ENCODE results near the gene UNKL. TPM values are rescaled to one million over a fixed set of nuclear protein-coding genes. Genes with fewer than 3 reads are reported as not detected.

The UNKL gene
- polyA plus RNA-seq, 1 experiment, result 15.4 TPM

- TF ChIP-seq CTCF (IDR thresholded peaks at IDR 0.05; ENCODE audit: insufficient read depth, low read depth, low read length), result no peak
- CTCF ChIA-PET, result interaction anchor here (1.1 to 1.4 kb wide), 2 partner anchors 14 to 278 kb away, joined by 4 to 6 read pairs; no protein-coding TSS in a partner anchor
- DNase-seq (ENCODE audit: low read depth), result no peak
- no peak overlapping the region for H3K4me3 ChIP-seq (ENCODE audit: low read depth, low read length)
- H3K27me3 ChIP-seq (ENCODE audit: control insufficient read depth, insufficient read depth, low read length), result no peaks in the 10 kb centered on the region
- POLR2A ChIA-PET, result no interaction called here
- H3K36me3 ChIP-seq (ENCODE audit: control insufficient read depth, insufficient read depth, low read length), result no peaks in the 10 kb centered on the region
Observed at GRCh38 chr16:1429631-1430030, 15.1 kb upstream of the UNKL start.

- Histone ChIP-seq H3K27me3 (ENCODE audit: control insufficient read depth, insufficient read depth, low read length) (no peaks in the 10 kb centered on the region), H3K4me3 (ENCODE audit: low read depth, low read length) (no peak overlapping the region), H3K36me3 (ENCODE audit: control insufficient read depth, insufficient read depth, low read length) (no peaks in the 10 kb centered on the region)
- no peak for TF ChIP-seq CTCF (IDR thresholded peaks at IDR 0.05; ENCODE audit: insufficient read depth, low read depth, low read length)
- ChIA-PET CTCF (interaction anchor here (1.1 to 1.9 kb wide), 3 partner anchors 9 to 278 kb away, joined by 4 to 6 read pairs (median 5); no protein-coding TSS in a partner anchor), POLR2A (no interaction called here)
- no peak for DNase-seq (ENCODE audit: low read depth)
Observed at GRCh38 chr16:1429012-1429411, 14.5 kb upstream of the UNKL start.

GRCh38 chr16:1428511-1428910 lies 14.0 kb upstream of the UNKL start:
- CTCF ChIA-PET, result interaction anchor here (1.1 to 1.9 kb wide), 3 partner anchors 10 to 279 kb away, joined by 4 to 6 read pairs (median 5); no protein-coding TSS in a partner anchor
- Histone ChIP-seq H3K27me3 (ENCODE audit: control insufficient read depth, insufficient read depth, low read length) (no peaks in the 10 kb centered on the region), H3K36me3 (ENCODE audit: control insufficient read depth, insufficient read depth, low read length) (no peaks in the 10 kb centered on the region), H3K4me3 (ENCODE audit: low read depth, low read length) (no peak overlapping the region)
- TF ChIP-seq CTCF (IDR thresholded peaks at IDR 0.05; ENCODE audit: insufficient read depth, low read depth, low read length), result peak; percentile 40
- POLR2A ChIA-PET, result no interaction called here
- DNase-seq (ENCODE audit: low read depth), result no peak

GRCh38 chr16:1427473-1428461 lies 13.3 kb upstream of the UNKL start:
- no peak for DNase-seq (ENCODE audit: low read depth)
- H3K36me3 ChIP-seq (ENCODE audit: control insufficient read depth, insufficient read depth, low read length), result no peaks in the 10 kb centered on the region
- no peaks in the 10 kb centered on the region for H3K27me3 ChIP-seq (ENCODE audit: control insufficient read depth, insufficient read depth, low read length)
- TF ChIP-seq CTCF (IDR thresholded peaks at IDR 0.05; ENCODE audit: insufficient read depth, low read depth, low read length), result no peak
- no peak overlapping the region for H3K4me3 ChIP-seq (ENCODE audit: low read depth, low read length)
- ChIA-PET CTCF (interaction anchor here (0.9 to 1.9 kb wide), 3 partner anchors 10 to 280 kb away, joined by 4 to 5 read pairs (median 4); no protein-coding TSS in a partner anchor), POLR2A (no interaction called here)
